Measurements from ENCODE around the gene GPD1L.
"Not testable (repeated sequence)": the region's sequence is repeated elsewhere in the genome, so short reads cannot be mapped to it uniquely, and the experiment has no call there.

The GPD1L gene

DNA sequence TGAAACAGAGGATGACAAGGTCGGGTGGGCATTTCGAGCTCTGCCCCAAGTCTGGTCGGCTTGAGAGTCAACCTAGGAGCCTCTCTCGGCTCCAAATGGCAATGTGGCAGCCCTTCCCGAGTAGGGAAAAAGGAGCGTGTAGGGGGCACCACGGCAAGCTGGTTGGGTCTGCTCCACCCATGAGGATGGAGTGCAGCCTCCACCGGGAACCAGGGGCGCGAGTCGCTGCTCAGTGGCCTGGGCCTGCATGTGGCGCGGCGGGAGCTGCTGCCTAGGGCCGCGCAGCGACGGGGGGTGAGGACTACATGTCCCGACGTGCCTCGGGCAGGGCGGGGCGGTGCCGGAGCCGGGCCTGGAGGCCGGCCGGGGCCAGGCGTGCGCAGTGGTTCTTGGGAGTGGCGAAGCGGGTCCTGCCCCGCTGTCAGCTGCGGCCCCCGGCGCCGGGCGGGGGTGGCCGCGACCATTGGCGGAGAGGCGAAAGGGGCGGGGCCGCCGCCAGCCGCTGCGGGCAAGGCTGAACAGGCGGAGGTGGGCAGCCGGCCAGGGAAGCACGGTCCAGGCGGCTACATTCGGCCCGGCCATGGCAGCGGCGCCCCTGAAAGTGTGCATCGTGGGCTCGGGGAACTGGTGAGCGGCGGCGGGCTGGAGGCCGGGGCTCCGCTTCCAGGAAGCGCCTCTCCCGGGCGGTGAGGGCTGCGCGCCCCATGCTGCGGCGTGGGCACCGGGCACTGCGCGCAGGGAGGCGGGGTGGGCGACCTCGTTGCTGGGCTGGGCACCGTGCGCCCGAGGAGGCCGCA is at the start of gene GPD1L:
GPD1L (plus strand) TSS at position 489 of the 797 bp plus-strand sequence; CDS start at position 581, 92 bp downstream.
- peaks cover 11 to 14% of the 10 kb centered on the region in 2 experiments for H3K4me1 ChIP-seq (ENCODE audit: control insufficient read depth in 1 of 2, insufficient read depth in 1 of 2, low read depth in 1 of 2, low read length in 1 of 2)
- no peaks in the 10 kb centered on the region for H3K27me3 ChIP-seq
- TF ChIP-seq, protein P1, sequence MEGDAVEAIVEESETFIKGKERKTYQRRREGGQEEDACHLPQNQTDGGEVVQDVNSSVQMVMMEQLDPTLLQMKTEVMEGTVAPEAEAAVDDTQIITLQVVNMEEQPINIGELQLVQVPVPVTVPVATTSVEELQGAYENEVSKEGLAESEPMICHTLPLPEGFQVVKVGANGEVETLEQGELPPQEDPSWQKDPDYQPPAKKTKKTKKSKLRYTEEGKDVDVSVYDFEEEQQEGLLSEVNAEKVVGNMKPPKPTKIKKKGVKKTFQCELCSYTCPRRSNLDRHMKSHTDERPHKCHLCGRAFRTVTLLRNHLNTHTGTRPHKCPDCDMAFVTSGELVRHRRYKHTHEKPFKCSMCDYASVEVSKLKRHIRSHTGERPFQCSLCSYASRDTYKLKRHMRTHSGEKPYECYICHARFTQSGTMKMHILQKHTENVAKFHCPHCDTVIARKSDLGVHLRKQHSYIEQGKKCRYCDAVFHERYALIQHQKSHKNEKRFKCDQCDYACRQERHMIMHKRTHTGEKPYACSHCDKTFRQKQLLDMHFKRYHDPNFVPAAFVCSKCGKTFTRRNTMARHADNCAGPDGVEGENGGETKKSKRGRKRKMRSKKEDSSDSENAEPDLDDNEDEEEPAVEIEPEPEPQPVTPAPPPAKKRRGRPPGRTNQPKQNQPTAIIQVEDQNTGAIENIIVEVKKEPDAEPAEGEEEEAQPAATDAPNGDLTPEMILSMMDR (IDR thresholded peaks at IDR 0.05), result no peak
- H3K36me3 ChIP-seq, result no peaks in the 10 kb centered on the region
- peak within 1 kb of the TSS; percentile 68 for H3K27ac ChIP-seq
- H3K9me3 ChIP-seq, result peaks cover 2% of the 10 kb centered on the region
- peak within 1 kb of the TSS; percentile 72 to 75 for H3K4me3 ChIP-seq (ENCODE audit: low read depth in 1 of 2, low read length in 1 of 2)

DNA sequence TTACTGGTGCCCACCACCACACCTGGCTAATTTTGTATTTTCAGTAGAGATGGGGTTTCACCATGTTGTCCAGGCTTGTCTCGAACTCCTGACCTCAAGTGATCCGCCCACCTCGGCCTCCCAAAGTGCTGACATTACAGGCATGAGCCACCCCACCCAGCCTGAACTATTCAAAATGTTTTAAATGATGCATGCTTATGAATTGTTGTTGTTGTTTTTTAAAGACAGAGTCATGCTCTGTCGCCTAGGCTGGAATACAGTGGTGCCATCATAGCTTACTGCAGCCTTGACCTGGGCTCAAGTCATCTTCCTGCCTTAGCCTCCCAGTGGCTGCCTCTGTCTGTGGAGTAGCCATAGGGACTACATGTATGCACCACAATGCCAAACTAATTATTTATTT is 48.0 kb upstream of the GPD1L start:
- H3K27me3 ChIP-seq; H3K4me1 ChIP-seq (ENCODE audit: control insufficient read depth in 1 of 2, insufficient read depth in 1 of 2, low read depth in 1 of 2, low read length in 1 of 2); H3K9me3 ChIP-seq; H3K27ac ChIP-seq; H3K4me3 ChIP-seq (ENCODE audit: low read depth in 1 of 2, low read length in 1 of 2); H3K36me3 ChIP-seq: not testable (repeated sequence)

DNA sequence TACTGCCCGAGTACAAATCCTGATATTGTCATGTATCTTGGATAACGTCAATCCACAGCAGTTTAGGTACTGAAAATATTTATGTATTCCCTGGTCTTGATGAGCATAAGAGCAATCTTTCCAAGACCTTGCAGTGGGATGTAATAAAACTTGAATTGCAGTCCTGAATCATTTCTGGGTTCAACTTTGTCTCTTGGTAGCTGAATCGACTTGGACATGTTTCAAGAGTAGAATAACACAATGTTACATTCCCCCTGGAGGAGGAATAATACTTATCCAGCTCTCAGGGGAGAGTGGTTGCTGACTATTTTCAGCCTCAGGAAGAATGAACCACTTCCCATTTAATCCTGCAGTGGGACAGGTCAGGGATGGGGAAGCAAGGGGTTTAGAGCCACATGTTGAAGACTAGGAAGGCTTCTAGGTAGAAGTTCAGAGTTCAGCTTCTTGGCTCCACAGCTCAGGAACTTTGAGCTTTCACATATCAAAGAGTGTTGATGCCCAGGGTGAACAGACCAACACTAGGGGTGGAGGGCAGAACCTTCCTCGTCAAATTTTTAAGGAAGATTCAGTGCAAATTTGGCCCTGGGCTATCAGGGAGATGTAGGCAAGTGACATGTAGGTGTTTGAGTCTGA is 43.4 kb upstream of the GPD1L start:
- Histone ChIP-seq H3K27me3 (no peaks in the 10 kb centered on the region), H3K4me1 (ENCODE audit: control insufficient read depth in 1 of 2, insufficient read depth in 1 of 2, low read depth in 1 of 2, low read length in 1 of 2) (no peaks in the 10 kb centered on the region), H3K27ac (no peak overlapping the region), H3K9me3 (no peaks in the 10 kb centered on the region), H3K36me3 (no peaks in the 10 kb centered on the region), H3K4me3 (ENCODE audit: low read depth in 1 of 2, low read length in 1 of 2) (no peak overlapping the region)
- TF ChIP-seq, protein P1 (IDR thresholded peaks at IDR 0.05), result no peak

DNA sequence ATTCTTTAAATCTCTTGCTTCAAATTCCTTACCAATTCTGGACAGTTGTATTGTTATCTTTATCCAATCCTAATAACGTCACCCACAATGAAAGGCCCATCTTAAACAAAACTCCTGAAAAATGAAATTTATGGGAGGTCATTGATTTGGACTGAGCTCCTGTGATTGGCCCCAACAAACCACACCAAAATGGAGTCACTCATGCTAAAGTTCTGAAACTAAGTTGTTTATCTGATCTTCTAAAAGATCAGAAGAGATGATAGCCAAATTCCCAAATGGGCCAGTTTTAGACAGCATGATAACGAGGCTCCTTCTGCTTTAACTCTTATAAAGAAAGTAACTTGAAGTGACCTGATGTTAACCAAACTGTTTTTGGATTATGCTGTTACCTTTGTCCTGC is 39.7 kb upstream of the GPD1L start:
- H3K9me3 ChIP-seq, result no peaks in the 10 kb centered on the region
- no peaks in the 10 kb centered on the region for H3K4me1 ChIP-seq (ENCODE audit: control insufficient read depth in 1 of 2, insufficient read depth in 1 of 2, low read depth in 1 of 2, low read length in 1 of 2)
- TF ChIP-seq, protein P1 (IDR thresholded peaks at IDR 0.05), result no peak
- no peaks in the 10 kb centered on the region for H3K36me3 ChIP-seq
- H3K27ac ChIP-seq, result no peak overlapping the region
- H3K4me3 ChIP-seq (ENCODE audit: low read depth in 1 of 2, low read length in 1 of 2), result no peak overlapping the region
- H3K27me3 ChIP-seq, result no peaks in the 10 kb centered on the region

DNA sequence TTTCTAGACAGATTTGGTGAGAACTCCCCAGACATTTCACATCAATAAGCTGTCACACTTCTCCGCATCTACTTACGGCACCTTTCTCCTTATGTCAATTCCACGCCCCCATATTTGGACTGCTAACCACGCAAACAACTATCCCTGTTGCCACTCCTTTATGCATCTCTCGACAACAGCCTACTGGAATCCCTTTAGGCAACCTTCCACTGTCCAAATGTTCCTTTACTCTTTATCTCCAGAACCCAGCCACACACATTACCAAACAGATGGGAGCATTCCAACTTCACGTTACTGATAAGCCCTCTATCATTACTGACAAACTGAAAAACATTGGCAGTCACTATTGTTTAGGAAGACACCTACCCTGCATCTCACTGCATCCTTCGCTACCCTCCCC is 32.2 kb upstream of the GPD1L start:
- not testable (repeated sequence) for H3K4me1 ChIP-seq (ENCODE audit: control insufficient read depth in 1 of 2, insufficient read depth in 1 of 2, low read depth in 1 of 2, low read length in 1 of 2); H3K36me3 ChIP-seq; H3K27me3 ChIP-seq; H3K9me3 ChIP-seq; H3K4me3 ChIP-seq (ENCODE audit: low read depth in 1 of 2, low read length in 1 of 2); H3K27ac ChIP-seq

DNA sequence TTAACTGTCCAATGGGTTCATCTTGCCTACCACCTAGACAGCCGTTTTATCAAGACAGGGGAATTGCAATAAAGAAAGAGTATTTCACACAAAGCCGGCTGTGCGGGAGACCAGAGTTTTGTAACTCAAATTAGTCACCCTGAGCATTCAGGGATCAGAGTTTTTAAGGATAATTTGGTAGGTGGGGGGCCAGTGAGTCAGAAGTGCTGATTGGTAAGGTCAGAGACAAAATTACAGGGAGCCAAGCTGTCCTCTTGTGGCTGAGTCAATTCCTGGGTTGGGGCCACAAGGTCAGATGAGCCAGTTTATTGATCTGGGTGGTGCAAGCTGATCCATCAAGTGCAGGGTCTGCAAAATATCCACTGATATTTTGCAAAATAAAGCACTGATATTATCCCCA is 29.9 kb upstream of the GPD1L start:
- Histone ChIP-seq H3K27me3 (no peaks in the 10 kb centered on the region), H3K4me3 (ENCODE audit: low read depth in 1 of 2, low read length in 1 of 2) (no peak overlapping the region), H3K36me3 (no peaks in the 10 kb centered on the region), H3K27ac (no peak overlapping the region), H3K9me3 (no peaks in the 10 kb centered on the region), H3K4me1 (ENCODE audit: control insufficient read depth in 1 of 2, insufficient read depth in 1 of 2, low read depth in 1 of 2, low read length in 1 of 2) (no peaks in the 10 kb centered on the region)
- TF ChIP-seq, protein P1 (IDR thresholded peaks at IDR 0.05), result no peak
